Left cardiac atrium (tissue), 4 donors: ENCODE measurements around the gene ARHGEF10L. TPM values are rescaled to one million over a fixed set of nuclear protein-coding genes. Genes with fewer than 3 reads are reported as not detected.
"Not testable (repeated sequence)": the region's sequence is repeated elsewhere in the genome, so short reads cannot be mapped to it uniquely, and the experiment has no call there.

Source experiments
- ATAC-seq, 2 donors: fragments of 200-7000 bp; cut with Tn5 transposase; one replicate each; pipeline ENCODE4 v1.9.1; 2020; ENCODE audit warnings: mild to moderate bottlenecking in 2 of 2, moderate library complexity in 2 of 2
- DNase-seq: peaks from one replicate; pipeline ENCODE4 v3.0.0-alpha.2; 2020
- intact Hi-C, 2 donors: fragments of 100-400 bp; cut with DNase I; formaldehyde crosslinking; loops; one replicate each; pipeline versions ENCODE4 v1.14.1 to v1.15.1; 2022 to 2023
- long read RNA-seq: library from polyadenylated mRNA; unstranded; transcript quantifications from one replicate; pipeline ENCODE4 v2.0.0, GENCODE V29; 2021
- total RNA-seq, 2 donors: library from RNA; stranded (reverse); fragmentation: NEBNext Ultra II Directional; extraction: Animal tissue kit (Norgen Biotek cat#: 25700); gene quantifications; one replicate each; pipeline ENCODE4 v1.2.1, GENCODE V29; 2021
- donor health status: DM: no; HTN: yes; CAD: no.
- donor health status: DM: no; HTN: yes; CAD: no; lungs with severe emphysema.
- donor health status: DM: yes; HTN: yes; CAD: no.
- donor health status: Dilated cardiomyopathy.

The ARHGEF10L gene, protein sequence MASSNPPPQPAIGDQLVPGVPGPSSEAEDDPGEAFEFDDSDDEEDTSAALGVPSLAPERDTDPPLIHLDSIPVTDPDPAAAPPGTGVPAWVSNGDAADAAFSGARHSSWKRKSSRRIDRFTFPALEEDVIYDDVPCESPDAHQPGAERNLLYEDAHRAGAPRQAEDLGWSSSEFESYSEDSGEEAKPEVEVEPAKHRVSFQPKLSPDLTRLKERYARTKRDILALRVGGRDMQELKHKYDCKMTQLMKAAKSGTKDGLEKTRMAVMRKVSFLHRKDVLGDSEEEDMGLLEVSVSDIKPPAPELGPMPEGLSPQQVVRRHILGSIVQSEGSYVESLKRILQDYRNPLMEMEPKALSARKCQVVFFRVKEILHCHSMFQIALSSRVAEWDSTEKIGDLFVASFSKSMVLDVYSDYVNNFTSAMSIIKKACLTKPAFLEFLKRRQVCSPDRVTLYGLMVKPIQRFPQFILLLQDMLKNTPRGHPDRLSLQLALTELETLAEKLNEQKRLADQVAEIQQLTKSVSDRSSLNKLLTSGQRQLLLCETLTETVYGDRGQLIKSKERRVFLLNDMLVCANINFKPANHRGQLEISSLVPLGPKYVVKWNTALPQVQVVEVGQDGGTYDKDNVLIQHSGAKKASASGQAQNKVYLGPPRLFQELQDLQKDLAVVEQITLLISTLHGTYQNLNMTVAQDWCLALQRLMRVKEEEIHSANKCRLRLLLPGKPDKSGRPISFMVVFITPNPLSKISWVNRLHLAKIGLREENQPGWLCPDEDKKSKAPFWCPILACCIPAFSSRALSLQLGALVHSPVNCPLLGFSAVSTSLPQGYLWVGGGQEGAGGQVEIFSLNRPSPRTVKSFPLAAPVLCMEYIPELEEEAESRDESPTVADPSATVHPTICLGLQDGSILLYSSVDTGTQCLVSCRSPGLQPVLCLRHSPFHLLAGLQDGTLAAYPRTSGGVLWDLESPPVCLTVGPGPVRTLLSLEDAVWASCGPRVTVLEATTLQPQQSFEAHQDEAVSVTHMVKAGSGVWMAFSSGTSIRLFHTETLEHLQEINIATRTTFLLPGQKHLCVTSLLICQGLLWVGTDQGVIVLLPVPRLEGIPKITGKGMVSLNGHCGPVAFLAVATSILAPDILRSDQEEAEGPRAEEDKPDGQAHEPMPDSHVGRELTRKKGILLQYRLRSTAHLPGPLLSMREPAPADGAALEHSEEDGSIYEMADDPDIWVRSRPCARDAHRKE (N-terminal part only)
- total RNA-seq: 10 to 100 TPM; 40.6 to 44.9 TPM
- long read RNA-seq, transcript ARHGEF10L-203 (20 exons, 3,685 nt): major isoform, 13 of 60 reads
- long read RNA-seq, partial matches to known transcripts: 34 of 60 reads
- long read RNA-seq, other reads (novel, unspliced or antisense): 13 of 60 reads

DNA sequence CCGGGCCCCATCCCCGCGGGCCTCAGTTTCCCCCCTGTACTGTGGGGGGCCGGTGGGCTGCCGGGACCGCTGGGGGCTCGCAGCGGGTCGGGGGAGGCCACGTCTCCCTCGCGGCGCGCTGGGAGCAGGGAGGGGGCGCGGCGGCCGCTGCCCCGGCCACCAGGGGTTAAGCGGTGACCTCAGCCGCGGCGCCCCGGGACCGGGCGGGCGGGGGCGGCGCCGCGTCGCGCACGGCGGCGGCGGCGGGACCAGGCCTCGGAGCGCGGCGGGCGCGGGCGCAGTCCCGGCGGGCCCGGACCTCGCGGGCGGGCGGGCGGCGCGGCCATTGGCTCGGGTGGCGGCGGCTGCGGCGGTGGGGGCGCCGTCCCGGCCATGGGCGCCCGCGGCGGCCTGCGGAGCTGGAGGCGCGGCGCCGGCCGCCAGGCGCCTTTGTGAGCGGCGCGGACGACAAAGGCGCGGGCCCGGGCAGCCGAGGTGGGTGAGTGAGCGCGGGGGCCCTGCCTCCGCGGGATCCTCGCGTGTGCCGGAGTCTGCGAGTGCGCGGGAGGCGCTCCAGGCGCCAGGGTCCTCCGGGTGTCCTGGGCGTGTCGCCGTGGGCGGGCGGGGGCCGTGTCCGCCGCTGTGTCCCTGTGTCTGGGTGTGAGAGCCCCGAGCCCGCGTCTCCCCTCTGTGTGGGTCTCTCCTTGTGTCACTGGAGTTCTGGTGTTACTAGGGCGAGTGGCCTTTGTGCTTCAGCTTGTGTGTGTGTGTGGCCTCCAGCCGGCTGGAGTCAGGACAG is at the start of gene ARHGEF10L:
Gene ARHGEF10L (plus strand): TSS at position 222 of the 778 bp plus-strand sequence. CDS start 40,898 bp downstream, outside the sequence.
- intact Hi-C loops: loop anchor here in 1 of 2 donors (10.0 kb wide), 1 partner anchor 65 kb away; no protein-coding TSS in a partner anchor
- DNase-seq (peak; percentile 45), ATAC-seq (peak; percentile 31 to 47)

DNA sequence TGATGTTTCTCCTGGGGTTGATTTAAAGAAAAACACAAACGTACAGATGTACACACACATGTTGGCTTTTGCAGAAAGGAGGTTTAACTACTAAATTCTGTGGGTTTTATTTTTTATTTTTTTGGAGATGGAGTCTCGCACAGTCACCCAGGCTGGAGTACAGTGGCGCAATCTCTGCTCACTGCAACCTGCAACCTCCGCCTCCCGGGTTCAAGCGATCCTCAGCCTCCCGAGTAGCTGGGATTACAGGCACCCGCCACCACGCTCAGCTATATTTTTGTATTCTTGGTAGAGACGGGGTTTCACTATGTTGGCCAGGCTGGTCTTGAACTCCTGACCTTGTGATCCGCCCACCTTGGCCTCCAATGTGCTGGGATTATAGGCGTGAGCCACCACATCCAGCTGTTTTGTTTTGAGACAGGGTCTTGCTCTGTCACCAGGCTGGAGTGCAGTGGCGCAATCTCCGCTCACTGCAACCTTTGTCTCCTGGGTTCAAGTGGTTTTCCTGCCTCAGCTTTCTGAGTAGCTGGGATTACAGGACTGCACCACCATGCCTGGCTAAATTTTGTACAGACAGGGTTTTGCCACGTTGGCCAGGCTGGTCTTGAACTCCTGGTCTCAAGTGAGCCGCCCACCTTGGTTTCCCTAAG is 49.6 kb upstream of the ARHGEF10L start:
- intact Hi-C loops: loop anchor here in 1 of 2 donors (5.0 kb wide), 1 partner anchor 68 kb away; no protein-coding TSS in a partner anchor
- not testable (repeated sequence) for ATAC-seq, DNase-seq

DNA sequence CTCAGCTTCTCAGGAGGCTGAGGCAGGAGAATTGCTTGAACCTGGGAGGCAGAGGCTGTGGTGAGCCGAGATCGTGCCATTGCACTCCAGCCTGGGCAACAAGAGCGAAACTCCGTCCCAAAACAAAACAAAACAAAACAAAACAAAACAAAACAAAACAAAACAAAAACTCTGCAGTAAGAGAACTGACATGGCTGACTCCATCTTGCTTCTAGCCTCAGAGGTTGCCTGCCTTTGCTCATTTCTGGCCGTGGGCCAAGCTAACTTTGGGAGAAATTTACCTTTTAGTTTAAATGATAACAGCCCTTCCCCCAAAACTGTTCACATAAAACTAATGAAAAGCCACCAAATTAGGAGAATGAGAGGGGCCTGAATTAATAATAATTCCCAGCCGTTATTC is 48.8 kb upstream of the ARHGEF10L start:
- DNase-seq, ATAC-seq, intact Hi-C loops: not testable (repeated sequence)

DNA sequence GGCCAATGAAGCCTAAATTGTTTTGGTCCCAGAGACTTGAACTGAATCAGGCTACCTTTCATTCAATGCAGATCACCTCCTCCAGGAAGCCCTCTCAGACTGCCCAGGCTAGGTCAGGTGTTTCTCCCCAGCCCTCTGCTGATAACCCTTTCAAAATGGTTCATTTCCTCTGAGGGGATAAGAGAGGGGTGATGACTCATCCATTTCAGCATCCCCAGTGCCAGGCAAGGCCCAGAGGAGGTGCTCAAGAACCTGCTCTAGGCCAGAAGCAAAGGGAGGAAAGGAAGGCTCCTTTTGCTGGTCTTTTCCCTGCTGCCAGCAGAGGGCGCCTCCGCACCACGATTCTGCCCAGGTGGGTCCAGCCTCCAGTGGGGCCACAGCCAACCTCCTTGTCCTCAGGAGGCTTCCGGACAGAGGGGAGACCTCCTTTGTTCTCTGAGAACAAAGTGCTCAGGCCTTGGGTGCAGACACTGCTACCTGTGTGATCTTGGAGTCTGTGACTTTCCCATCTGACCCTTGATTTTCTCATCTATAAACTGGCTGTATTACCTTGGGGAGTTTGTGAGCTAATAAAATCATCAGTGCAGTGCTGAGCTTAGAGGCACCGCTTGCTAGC is 45.3 kb upstream of the ARHGEF10L start:
- intact Hi-C loops: loop anchor here in 1 of 2 donors (2.0 kb wide), 1 partner anchor 113 kb away; no protein-coding TSS in a partner anchor
- ATAC-seq (peak; percentile 79 to 93), DNase-seq (peak; percentile 78)

DNA sequence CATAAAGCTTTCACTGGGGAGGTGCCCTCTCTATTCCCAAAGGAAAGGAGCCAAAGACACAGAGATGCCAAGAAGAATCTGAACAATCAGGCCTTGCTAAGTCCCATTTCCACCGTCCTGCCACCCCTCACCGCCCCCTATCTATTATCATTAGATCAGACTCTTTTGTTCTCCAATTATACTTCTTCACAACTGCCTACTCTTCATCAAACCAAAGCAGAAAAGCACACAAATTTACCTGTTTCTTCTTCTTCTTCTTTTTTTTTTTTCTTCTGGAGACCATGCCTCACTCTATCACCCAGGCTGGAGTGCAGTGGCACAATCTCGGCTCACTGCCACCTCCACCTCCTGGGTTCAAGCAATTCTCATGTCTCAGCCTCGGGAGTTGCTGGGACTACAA is 43.1 kb upstream of the ARHGEF10L start:
- ATAC-seq (no peak), DNase-seq (no peak)
- intact Hi-C loops: no loop called here

DNA sequence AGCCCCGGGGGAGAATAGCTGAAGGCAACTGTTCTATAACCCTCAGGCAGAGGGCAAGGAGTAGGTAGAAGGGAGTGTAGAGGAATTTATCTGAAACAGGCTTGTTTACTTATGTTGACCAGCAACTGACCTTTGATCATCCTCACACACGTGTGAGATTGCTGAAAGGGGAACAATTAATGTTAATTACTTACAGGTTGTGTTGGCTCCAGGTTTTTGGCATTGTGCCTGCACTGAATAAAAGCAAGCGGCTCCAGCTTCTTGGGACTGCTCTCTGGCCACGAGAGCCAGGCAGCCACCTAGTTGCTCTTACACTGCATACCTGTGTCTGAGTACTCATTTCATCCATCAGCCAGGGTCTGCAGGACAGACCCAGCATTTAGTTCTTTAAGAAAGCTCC is 41.3 kb upstream of the ARHGEF10L start:
- ATAC-seq: no peak
- intact Hi-C loops: no loop called here
- no peak for DNase-seq

DNA sequence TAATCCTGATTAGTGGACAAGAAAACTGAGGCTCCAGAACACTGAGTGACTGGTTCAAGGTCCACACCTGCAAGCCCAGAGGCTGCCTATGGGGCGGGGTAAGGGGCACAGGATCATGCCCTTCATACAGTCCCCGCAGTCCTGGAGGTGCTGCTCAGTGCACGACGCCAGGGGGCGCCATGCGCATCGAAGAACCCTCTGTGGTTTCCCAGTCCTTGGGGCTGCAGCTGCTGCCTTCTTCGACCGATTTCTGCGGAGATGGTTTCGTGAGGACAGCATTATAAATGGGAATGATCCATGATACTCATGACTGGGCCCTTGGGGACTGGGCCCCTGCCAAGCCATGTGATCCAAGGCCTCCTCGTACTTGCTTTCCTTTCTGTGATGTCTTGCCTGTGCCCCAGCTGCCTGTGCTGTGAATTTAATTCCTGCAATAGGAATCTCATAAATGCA is 37.1 kb upstream of the ARHGEF10L start:
- intact Hi-C loops: loop anchor here (2.0 to 5.0 kb wide), 2 partner anchors 104 to 105 kb away; no protein-coding TSS in a partner anchor
- peak; percentile 85 for DNase-seq
- ATAC-seq: peak; percentile 97 to 98

DNA sequence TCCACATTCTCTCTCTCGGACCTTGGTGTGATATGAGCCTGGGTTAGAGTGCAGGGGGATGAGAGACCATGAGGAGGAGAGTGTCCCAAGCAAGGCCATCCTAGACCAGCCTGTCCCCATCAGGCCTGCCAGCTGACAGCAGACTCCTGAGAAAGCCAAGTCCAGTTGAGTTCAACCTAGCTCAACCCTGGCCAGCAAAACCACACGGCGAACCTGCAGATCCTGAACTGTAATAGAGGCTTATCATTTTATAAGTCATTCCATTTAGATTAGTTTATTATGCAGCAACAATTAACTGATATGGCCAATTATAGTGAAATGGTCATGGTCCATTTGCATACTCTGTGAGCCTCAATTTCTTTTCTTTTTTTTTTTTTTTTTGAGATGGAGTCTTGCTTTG is 36.4 kb upstream of the ARHGEF10L start:
- ATAC-seq: no peak
- intact Hi-C loops: loop anchor here (2.0 to 5.0 kb wide), 2 partner anchors 104 kb away; no protein-coding TSS in a partner anchor
- no peak for DNase-seq

DNA sequence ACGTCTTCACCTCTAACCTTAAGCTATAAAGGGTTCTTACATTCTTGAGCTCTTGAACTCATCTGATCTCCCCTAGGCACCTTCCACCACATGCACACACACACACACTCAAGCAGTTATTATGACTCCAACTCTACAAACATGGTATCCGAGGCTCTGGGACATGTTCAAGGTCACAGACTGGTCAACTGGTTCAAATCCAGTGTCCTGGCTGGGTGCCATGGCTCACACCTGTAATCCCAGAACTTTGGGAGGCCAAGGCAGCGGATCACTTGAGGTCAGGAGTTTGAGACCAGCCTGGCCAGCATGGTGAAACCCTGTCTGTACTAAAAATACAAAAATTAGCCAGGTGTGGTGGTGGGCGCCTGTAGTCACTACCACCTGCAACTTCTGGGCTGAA is 32.3 kb upstream of the ARHGEF10L start:
- DNase-seq, ATAC-seq, intact Hi-C loops: not testable (repeated sequence)

DNA sequence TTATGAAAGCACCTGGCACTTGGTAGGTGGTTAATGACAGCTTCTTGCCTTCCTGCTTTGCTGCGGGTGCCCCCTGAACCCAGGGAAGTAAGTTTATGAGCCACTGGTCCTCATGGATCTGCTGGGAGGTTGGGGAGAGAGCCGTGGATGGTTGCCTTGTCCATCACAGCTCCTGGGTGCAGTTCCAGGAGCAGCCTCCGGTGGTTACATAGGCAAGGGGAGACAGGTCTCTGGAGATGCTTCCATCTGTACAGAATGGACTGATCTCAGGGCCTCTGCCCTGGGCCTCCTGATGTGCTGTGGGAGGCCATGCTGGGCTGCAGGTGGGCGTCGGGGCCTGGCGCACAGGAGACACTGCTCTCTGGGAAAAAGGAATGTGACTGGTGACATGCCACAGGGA is 31.6 kb upstream of the ARHGEF10L start:
- intact Hi-C loops: no loop called here

DNA sequence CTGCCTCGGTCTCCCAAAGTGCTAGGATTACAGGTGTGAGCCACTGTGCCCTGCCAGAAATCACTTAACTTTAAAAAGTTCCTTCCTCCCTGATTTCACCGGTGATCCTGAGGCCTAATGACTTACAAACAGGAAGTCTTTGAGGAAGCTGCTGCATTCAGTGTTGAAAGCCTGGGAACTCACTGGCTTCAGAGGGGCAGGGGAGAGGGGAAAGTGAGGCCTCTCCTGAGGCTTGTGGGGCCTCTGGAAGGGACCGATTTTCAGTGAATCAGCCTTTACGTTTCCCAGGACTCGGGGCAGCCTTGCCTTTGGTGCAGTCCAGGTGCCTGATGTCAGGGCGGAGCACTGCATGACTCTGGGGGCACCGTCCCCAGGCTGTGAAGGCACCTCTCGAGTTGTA is 30.1 kb upstream of the ARHGEF10L start:
- intact Hi-C loops: no loop called here
- ATAC-seq (no peak), DNase-seq (no peak)

More for the DNA sequence above, 31.6 kb upstream of the ARHGEF10L start:
- no peak for ATAC-seq
- no peak for DNase-seq

DNA sequence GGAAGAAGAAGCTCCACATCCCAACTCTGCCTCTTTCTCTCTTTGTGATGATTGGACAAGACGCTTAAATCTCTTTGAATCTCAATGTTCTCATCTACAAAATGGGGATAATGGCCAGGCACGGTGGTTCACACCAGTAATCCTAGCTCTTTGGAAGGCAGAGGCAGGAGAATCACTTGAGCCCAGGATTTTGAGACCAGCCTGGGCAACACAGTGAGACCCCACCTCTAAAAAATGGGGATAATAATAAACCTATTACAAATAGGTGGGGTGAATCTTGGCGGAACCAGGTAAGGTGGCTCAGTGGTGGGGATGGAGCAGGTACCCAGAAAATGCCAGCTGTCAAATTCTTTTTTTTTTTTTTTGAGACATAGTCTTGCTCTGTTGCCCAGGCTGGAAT is 29.4 kb upstream of the ARHGEF10L start:
- ATAC-seq (no peak), DNase-seq (no peak)
- intact Hi-C loops: no loop called here

DNA sequence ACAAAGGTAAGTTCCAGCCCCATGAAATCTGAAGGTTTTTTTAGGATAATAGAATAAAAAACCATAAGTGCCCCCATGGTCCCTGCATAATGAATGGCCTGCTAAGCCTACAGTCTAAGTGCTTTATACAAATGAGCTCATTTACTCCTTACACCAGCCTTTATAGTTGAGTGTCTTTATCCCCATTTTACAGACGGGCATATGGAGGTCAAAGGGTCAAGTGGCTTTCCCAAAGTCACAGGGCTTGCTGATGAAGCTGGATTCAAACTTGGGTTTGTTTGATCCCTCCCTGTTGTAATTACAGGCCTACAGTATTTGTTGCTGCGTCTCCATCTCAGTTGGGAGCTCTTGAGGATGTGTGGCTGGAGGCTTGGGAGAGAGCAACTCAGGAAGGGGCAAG is 28.3 kb upstream of the ARHGEF10L start:
- DNase-seq (no peak), ATAC-seq (no peak)
- intact Hi-C loops: no loop called here

DNA sequence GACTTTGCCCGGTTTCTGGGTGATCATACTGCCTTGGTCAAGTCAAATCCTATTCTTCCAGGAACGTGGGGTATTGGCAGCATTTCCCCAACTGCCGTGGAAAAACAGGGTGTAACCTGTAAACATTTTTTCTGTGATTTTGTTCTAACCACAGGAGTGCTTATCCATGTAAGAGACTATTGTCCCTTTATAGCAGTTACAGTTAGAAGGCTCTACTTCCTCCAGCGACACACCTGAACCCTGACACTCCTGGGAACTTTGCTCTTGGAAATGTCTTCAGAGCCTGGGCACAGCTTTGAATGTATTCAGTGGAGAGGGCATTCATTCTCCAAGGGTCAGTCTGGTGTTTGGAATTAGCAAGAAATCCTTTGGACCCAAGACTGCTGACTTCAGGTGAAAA is 26.4 kb upstream of the ARHGEF10L start:
- intact Hi-C loops: no loop called here
- no peak for DNase-seq
- ATAC-seq: no peak

DNA sequence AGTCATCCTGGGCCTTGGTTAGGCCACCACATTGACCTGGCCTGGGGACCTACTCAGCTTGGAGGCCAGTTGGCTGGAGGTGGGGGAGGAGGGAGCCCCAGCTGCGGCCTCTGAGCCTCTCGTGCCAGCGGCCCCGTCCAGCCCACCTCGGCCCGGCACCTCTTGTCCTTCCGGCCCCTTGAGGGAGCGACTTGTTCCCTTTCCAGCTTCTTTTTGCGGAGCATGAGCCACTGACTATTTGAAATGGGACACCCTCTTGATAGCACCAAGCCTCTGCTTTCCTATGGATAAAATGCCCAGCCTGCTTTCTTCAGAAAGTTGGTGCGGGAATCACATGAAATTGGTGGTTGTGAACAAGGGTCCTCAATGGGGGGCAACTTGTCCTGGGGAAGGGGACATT is 24.7 kb upstream of the ARHGEF10L start:
- no peak for ATAC-seq
- intact Hi-C loops: no loop called here
- DNase-seq: no peak

DNA sequence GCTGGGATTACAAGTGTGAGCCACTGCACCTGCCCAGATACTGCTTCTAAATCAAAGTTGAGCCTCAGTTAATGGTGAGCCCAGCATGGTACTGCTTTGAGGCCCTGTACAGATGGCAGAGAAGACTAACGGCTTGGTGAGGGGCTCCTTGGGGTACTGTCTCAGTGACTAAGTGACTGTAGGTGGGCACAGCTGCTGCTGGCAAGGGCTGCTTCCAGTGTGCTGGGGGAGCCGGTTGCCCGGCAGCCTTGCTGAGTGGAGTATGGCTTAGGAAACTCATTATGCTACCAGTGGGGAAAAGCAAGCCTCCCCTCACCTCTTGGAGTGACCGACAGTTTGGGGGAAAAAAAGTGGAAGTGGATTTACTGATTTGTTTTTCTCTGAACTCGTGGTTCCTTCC is 23.6 kb upstream of the ARHGEF10L start:
- DNase-seq (no peak), ATAC-seq (peak in 1 of 2 donors; percentile 11)
- intact Hi-C loops: no loop called here
